A673 (cell line): Measurements from ENCODE around the gene XAB2.

ENCODE experiments used
- CTCF ChIP-seq: fragments of 300-800, 200-600 bp; sonication (generic); conservative IDR thresholded peaks from 2 replicates; pipeline ENCODE4 v1.5.1; 2017; ENCODE audit warnings: low read depth, mild to moderate bottlenecking, antibody characterized with exemption, low read length, moderate library complexity, mixed read lengths
- EZH2 ChIP-seq: fragments of 200-600 bp; sonication (generic); IDR thresholded peaks from 2 replicates; pipeline ENCODE4 v1.6.1; 2017; ENCODE audit warnings: borderline replicate concordance, low read depth, mild to moderate bottlenecking, mixed read lengths, antibody characterized with exemption, low read length; ENCODE audit not compliant: poor library complexity, severe bottlenecking

DNA sequence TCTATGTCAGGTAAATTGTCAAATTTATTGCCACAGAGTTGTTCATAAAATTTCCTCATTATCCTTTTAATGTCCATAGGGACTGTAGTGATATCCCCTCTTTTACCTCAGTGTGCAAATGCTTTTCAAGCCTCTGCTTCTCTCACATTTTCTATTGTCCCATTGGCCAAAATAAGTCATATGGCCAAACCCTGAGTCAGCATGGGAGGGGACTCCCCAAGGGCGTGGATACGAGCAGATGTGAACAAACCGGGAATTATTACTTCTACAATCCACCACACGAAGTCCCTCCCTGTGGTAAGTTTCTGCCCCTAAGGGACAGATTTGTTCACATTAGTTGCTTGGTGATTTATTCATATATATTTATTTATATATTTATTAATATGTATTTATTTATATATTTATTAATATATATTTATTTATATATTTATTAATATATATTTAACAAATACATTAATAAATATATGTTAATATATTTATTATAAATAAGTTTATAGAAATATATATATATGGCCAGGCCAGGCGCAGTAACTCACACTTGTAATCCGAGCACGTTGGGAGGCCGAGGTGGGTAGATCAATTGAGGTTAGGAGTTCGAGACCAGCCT, 53.8 kb downstream of the XAB2 start:
- TF ChIP-seq CTCF (no peak), EZH2 (no peak)
